Measurements from ENCODE around the gene GRXCR2. TPM values are rescaled to one million over a fixed set of nuclear protein-coding genes. Genes with fewer than 3 reads are reported as not detected.
"Not testable (repeated sequence)": the region's sequence is repeated elsewhere in the genome, so short reads cannot be mapped to it uniquely, and the experiment has no call there.

Gene GRXCR2
- total RNA-seq, 2 experiments from 2014 or later: not detected

GRCh38 chr5:145904743-145905142 lies 31.9 kb upstream of the GRXCR2 start:
- no peak overlapping the region for H3K4me3 Mint-ChIP-seq
- no peaks in the 10 kb centered on the region for H3K9me3 Mint-ChIP-seq (ENCODE audit: low read depth)
- no peak for DNase-seq
- H3K36me3 Mint-ChIP-seq: no peaks in the 10 kb centered on the region
- CTCF ChIA-PET: no interaction called here
- no peaks in the 10 kb centered on the region for H3K4me1 Mint-ChIP-seq
- no peak for ATAC-seq
- H3K27me3 Mint-ChIP-seq: peaks cover 4% of the 10 kb centered on the region
- H3K27ac Mint-ChIP-seq: no peak overlapping the region

- CTCF ChIA-PET: no interaction called here
- H3K36me3 Mint-ChIP-seq: no peaks in the 10 kb centered on the region
- no peak overlapping the region for H3K4me3 Mint-ChIP-seq
- H3K27me3 Mint-ChIP-seq: peaks cover 4% of the 10 kb centered on the region
- DNase-seq (no peak), ATAC-seq (no peak)
- no peaks in the 10 kb centered on the region for H3K4me1 Mint-ChIP-seq
- H3K27ac Mint-ChIP-seq: no peak overlapping the region
- H3K9me3 Mint-ChIP-seq (ENCODE audit: low read depth): no peaks in the 10 kb centered on the region
These were observed 31.1 kb upstream of the GRXCR2 start for GRCh38 chr5:145903867-145904266.

- ATAC-seq (no peak), DNase-seq (no peak)
- H3K27ac Mint-ChIP-seq: no peak overlapping the region
- H3K36me3 Mint-ChIP-seq: no peaks in the 10 kb centered on the region
- H3K27me3 Mint-ChIP-seq: peaks cover 4% of the 10 kb centered on the region
- no peaks in the 10 kb centered on the region for H3K9me3 Mint-ChIP-seq (ENCODE audit: low read depth)
- H3K4me3 Mint-ChIP-seq: no peak overlapping the region
- H3K4me1 Mint-ChIP-seq: no peaks in the 10 kb centered on the region
- CTCF ChIA-PET: no interaction called here
These were observed 30.3 kb upstream of the GRXCR2 start for GRCh38 chr5:145903113-145903512.

GRCh38 chr5:145902421-145902820 lies 29.6 kb upstream of the GRXCR2 start:
- Mint-ChIP-seq H3K4me1 (no peaks in the 10 kb centered on the region), H3K27ac (no peak overlapping the region), H3K9me3 (ENCODE audit: low read depth) (no peaks in the 10 kb centered on the region), H3K27me3 (peaks cover 4% of the 10 kb centered on the region), H3K4me3 (no peak overlapping the region), H3K36me3 (no peaks in the 10 kb centered on the region)
- no peak for DNase-seq
- CTCF ChIA-PET: no interaction called here
- ATAC-seq: no peak

GRCh38 chr5:145898171-145898570 lies 25.4 kb upstream of the GRXCR2 start:
- Mint-ChIP-seq H3K4me1 (no peaks in the 10 kb centered on the region), H3K36me3 (no peaks in the 10 kb centered on the region), H3K9me3 (ENCODE audit: low read depth) (no peaks in the 10 kb centered on the region), H3K4me3 (no peak overlapping the region), H3K27me3 (peaks cover 7% of the 10 kb centered on the region), H3K27ac (no peak overlapping the region)
- CTCF ChIA-PET: no interaction called here
- no peak for ATAC-seq
- no peak for DNase-seq

- H3K9me3 Mint-ChIP-seq (ENCODE audit: low read depth); H3K36me3 Mint-ChIP-seq; H3K4me1 Mint-ChIP-seq; DNase-seq; H3K27me3 Mint-ChIP-seq; ATAC-seq; H3K4me3 Mint-ChIP-seq; CTCF ChIA-PET; H3K27ac Mint-ChIP-seq: not testable (repeated sequence)
These were observed 18.6 kb upstream of the GRXCR2 start for GRCh38 chr5:145891378-145891777.

- Mint-ChIP-seq H3K27me3 (no peaks in the 10 kb centered on the region), H3K4me1 (no peaks in the 10 kb centered on the region), H3K9me3 (ENCODE audit: low read depth) (no peaks in the 10 kb centered on the region), H3K36me3 (no peaks in the 10 kb centered on the region), H3K27ac (no peak overlapping the region), H3K4me3 (no peak overlapping the region)
- CTCF ChIA-PET: no interaction called here
- ATAC-seq (no peak), DNase-seq (no peak)
These were observed 16.8 kb upstream of the GRXCR2 start for GRCh38 chr5:145889611-145890010.

- Mint-ChIP-seq H3K9me3 (ENCODE audit: low read depth) (no peaks in the 10 kb centered on the region), H3K27ac (no peak overlapping the region), H3K27me3 (no peaks in the 10 kb centered on the region), H3K4me1 (no peaks in the 10 kb centered on the region), H3K4me3 (no peak overlapping the region), H3K36me3 (no peaks in the 10 kb centered on the region)
- no peak for DNase-seq
- CTCF ChIA-PET: no interaction called here
- ATAC-seq: no peak
These were observed 15.3 kb upstream of the GRXCR2 start for GRCh38 chr5:145887976-145888574.

GRCh38 chr5:145887217-145887616 lies 14.4 kb upstream of the GRXCR2 start:
- Mint-ChIP-seq H3K9me3 (ENCODE audit: low read depth) (no peaks in the 10 kb centered on the region), H3K36me3 (no peaks in the 10 kb centered on the region), H3K27ac (no peak overlapping the region), H3K4me3 (no peak overlapping the region), H3K4me1 (no peaks in the 10 kb centered on the region), H3K27me3 (no peaks in the 10 kb centered on the region)
- ATAC-seq (no peak), DNase-seq (no peak)
- CTCF ChIA-PET: no interaction called here

- DNase-seq (no peak), ATAC-seq (no peak)
- H3K4me1 Mint-ChIP-seq: no peaks in the 10 kb centered on the region
- H3K36me3 Mint-ChIP-seq: no peaks in the 10 kb centered on the region
- no peak overlapping the region for H3K4me3 Mint-ChIP-seq
- H3K27me3 Mint-ChIP-seq: peaks cover 2% of the 10 kb centered on the region
- CTCF ChIA-PET: no interaction called here
- no peak overlapping the region for H3K27ac Mint-ChIP-seq
- H3K9me3 Mint-ChIP-seq (ENCODE audit: low read depth): no peaks in the 10 kb centered on the region
These were observed 2.0 kb upstream of the GRXCR2 start for GRCh38 chr5:145874765-145875164.

GRCh38 chr5:145872486-145872885 lies 328 bp downstream of the GRXCR2 start:
- DNase-seq (no peak), ATAC-seq (no peak)
- no peaks in the 10 kb centered on the region for H3K27me3 Mint-ChIP-seq
- H3K4me1 Mint-ChIP-seq: no peaks in the 10 kb centered on the region
- no peaks in the 10 kb centered on the region for H3K9me3 Mint-ChIP-seq (ENCODE audit: low read depth)
- H3K4me3 Mint-ChIP-seq: no peak overlapping the region
- CTCF ChIA-PET: no interaction called here
- no peak overlapping the region for H3K27ac Mint-ChIP-seq
- H3K36me3 Mint-ChIP-seq: no peaks in the 10 kb centered on the region

GRCh38 chr5:145869753-145870152 lies 3.1 kb downstream of the GRXCR2 start:
- Mint-ChIP-seq H3K27me3 (peaks cover 2% of the 10 kb centered on the region), H3K27ac (no peak overlapping the region), H3K9me3 (ENCODE audit: low read depth) (no peaks in the 10 kb centered on the region), H3K4me3 (no peak overlapping the region), H3K4me1 (no peaks in the 10 kb centered on the region), H3K36me3 (no peaks in the 10 kb centered on the region)
- ATAC-seq (no peak), DNase-seq (no peak)
- CTCF ChIA-PET: no interaction called here

- no peaks in the 10 kb centered on the region for H3K36me3 Mint-ChIP-seq
- ATAC-seq (no peak), DNase-seq (no peak)
- H3K9me3 Mint-ChIP-seq (ENCODE audit: low read depth): no peaks in the 10 kb centered on the region
- peaks cover 2% of the 10 kb centered on the region for H3K27me3 Mint-ChIP-seq
- H3K27ac Mint-ChIP-seq: no peak overlapping the region
- CTCF ChIA-PET: no interaction called here
- no peaks in the 10 kb centered on the region for H3K4me1 Mint-ChIP-seq
- no peak overlapping the region for H3K4me3 Mint-ChIP-seq
These were observed 5.0 kb downstream of the GRXCR2 start for GRCh38 chr5:145867806-145868205.

GRCh38 chr5:145864432-145864831 lies 8.4 kb downstream of the GRXCR2 start:
- H3K4me1 Mint-ChIP-seq; CTCF ChIA-PET; H3K27ac Mint-ChIP-seq; H3K9me3 Mint-ChIP-seq (ENCODE audit: low read depth); H3K36me3 Mint-ChIP-seq; ATAC-seq; DNase-seq; H3K4me3 Mint-ChIP-seq: not testable (repeated sequence)
- peaks cover 12% of the 10 kb centered on the region for H3K27me3 Mint-ChIP-seq

GRCh38 chr5:145863003-145863402 lies 9.8 kb downstream of the GRXCR2 start:
- Mint-ChIP-seq H3K9me3 (ENCODE audit: low read depth) (no peaks in the 10 kb centered on the region), H3K4me1 (no peaks in the 10 kb centered on the region), H3K4me3 (no peak overlapping the region), H3K36me3 (no peaks in the 10 kb centered on the region), H3K27ac (no peak overlapping the region), H3K27me3 (peaks cover 12% of the 10 kb centered on the region)
- ATAC-seq (no peak), DNase-seq (no peak)
- CTCF ChIA-PET: no interaction called here
